Muscle layer of colon (tissue), 2 donors: ENCODE measurements around the gene ODAPH.

Source experiments
- H3K27ac ChIP-seq: one replicate; pipeline ENCODE4 v1.7.0; 2013; ENCODE audit warnings: low read depth, mild to moderate bottlenecking, low read length, moderate library complexity
- H3K27me3 ChIP-seq, 2 donors: one replicate each; pipeline ENCODE4 v1.7.0; 2013; ENCODE audit warnings: low read length in 2 of 2, mild to moderate bottlenecking in 2 of 2; ENCODE audit not compliant: insufficient read depth in 2 of 2, control insufficient read depth in 1 of 2
- H3K36me3 ChIP-seq: one replicate; pipeline ENCODE4 v1.7.0; 2013; ENCODE audit warnings: mild to moderate bottlenecking, low read length; ENCODE audit not compliant: insufficient read depth
- H3K4me1 ChIP-seq: one replicate; pipeline ENCODE4 v1.7.0; 2013; ENCODE audit warnings: mild to moderate bottlenecking, low read length; ENCODE audit not compliant: insufficient read depth
- H3K4me3 ChIP-seq, 2 donors: one replicate each; pipeline ENCODE4 v1.7.0; 2013; ENCODE audit warnings: low read length in 2 of 2, low read depth in 1 of 2, mild to moderate bottlenecking in 1 of 2, moderate library complexity in 1 of 2
- H3K9ac ChIP-seq: one replicate; pipeline ENCODE4 v1.7.0; 2013; ENCODE audit warnings: low read length
- H3K9me3 ChIP-seq: one replicate; pipeline ENCODE4 v1.7.0; 2013; ENCODE audit warnings: mild to moderate bottlenecking, low read length
- donor health status: abdominal sarcoma.
- donor health status: Adenocarcinoma of cecum.

Gene ODAPH

GRCh38 chr4:75598390-75598789, 42.5 kb downstream of the ODAPH start:
- Histone ChIP-seq H3K9ac (no peak overlapping the region), H3K27me3 (no peaks in the 10 kb centered on the region), H3K9me3 (no peaks in the 10 kb centered on the region), H3K36me3 (peaks cover 4% of the 10 kb centered on the region), H3K4me1 (no peaks in the 10 kb centered on the region), H3K4me3 (no peak overlapping the region), H3K27ac (no peak overlapping the region)

- Histone ChIP-seq H3K4me1 (no peaks in the 10 kb centered on the region), H3K9ac (no peak overlapping the region), H3K4me3 (no peak overlapping the region), H3K9me3 (no peaks in the 10 kb centered on the region), H3K27me3 (no peaks in the 10 kb centered on the region), H3K27ac (no peak overlapping the region), H3K36me3 (peaks cover 4% of the 10 kb centered on the region)
Observed at GRCh38 chr4:75599647-75600046, 43.8 kb downstream of the ODAPH start.

GRCh38 chr4:75605928-75606327, 50.1 kb downstream of the ODAPH start:
- no peak overlapping the region for H3K4me3 ChIP-seq

GRCh38 chr4:75612306-75612705, 56.4 kb downstream of the ODAPH start:
- Histone ChIP-seq H3K4me3 (no peak overlapping the region), H3K36me3 (no peaks in the 10 kb centered on the region), H3K27ac (no peak overlapping the region), H3K9me3 (no peaks in the 10 kb centered on the region), H3K4me1 (no peaks in the 10 kb centered on the region), H3K9ac (no peak overlapping the region), H3K27me3 (no peaks in the 10 kb centered on the region)

More at GRCh38 chr4:75605928-75606327, 50.1 kb downstream of the ODAPH start:
- H3K27me3 ChIP-seq, result no peaks in the 10 kb centered on the region
- H3K9me3 ChIP-seq, result no peaks in the 10 kb centered on the region
- no peak overlapping the region for H3K27ac ChIP-seq
- no peaks in the 10 kb centered on the region for H3K4me1 ChIP-seq
- H3K9ac ChIP-seq, result no peak overlapping the region
- no peaks in the 10 kb centered on the region for H3K36me3 ChIP-seq
